PFSK-1 (cell line): ENCODE measurements around the gene DDX41.

ENCODE experiments used
- FOXP2 ChIP-seq: optimal IDR thresholded peaks from 2 replicates; pipeline ENCODE3; 2011; ENCODE audit warnings: borderline replicate concordance, control low read depth, inconsistent platforms; ENCODE audit not compliant: insufficient read depth; ENCODE audit errors: extremely low read length, extremely low read depth
- POLR2AphosphoS5 ChIP-seq: IDR thresholded peaks from 2 replicates; pipeline ENCODE4 v1.6.1; 2012; ENCODE audit warnings: low read depth, mild to moderate bottlenecking, control low read depth, low read length, moderate library complexity
- SIN3A ChIP-seq: IDR thresholded peaks from 2 replicates; pipeline ENCODE4 v1.6.1; 2012; ENCODE audit warnings: mild to moderate bottlenecking, low read length, moderate library complexity, borderline replicate concordance; ENCODE audit not compliant: insufficient read depth
- TAF1 ChIP-seq: IDR thresholded peaks from 2 replicates; pipeline ENCODE4 v1.6.1; 2012; ENCODE audit warnings: low read length, control low read depth, borderline replicate concordance; ENCODE audit not compliant: insufficient read depth
- TF ChIP-seq, protein P1 (sequence below), 2 experiments: IDR thresholded peaks; 2 replicates each; pipeline versions ENCODE4 v1.6.1 to v1.8.0; 2011 to 2012; ENCODE audit warnings: low read depth in 2 of 2, low read length in 2 of 2, control low read depth in 1 of 2, inconsistent platforms in 1 of 2, mild to moderate bottlenecking in 1 of 2, moderate library complexity in 1 of 2; ENCODE audit not compliant: insufficient read depth in 1 of 2

Gene DDX41

DNA sequence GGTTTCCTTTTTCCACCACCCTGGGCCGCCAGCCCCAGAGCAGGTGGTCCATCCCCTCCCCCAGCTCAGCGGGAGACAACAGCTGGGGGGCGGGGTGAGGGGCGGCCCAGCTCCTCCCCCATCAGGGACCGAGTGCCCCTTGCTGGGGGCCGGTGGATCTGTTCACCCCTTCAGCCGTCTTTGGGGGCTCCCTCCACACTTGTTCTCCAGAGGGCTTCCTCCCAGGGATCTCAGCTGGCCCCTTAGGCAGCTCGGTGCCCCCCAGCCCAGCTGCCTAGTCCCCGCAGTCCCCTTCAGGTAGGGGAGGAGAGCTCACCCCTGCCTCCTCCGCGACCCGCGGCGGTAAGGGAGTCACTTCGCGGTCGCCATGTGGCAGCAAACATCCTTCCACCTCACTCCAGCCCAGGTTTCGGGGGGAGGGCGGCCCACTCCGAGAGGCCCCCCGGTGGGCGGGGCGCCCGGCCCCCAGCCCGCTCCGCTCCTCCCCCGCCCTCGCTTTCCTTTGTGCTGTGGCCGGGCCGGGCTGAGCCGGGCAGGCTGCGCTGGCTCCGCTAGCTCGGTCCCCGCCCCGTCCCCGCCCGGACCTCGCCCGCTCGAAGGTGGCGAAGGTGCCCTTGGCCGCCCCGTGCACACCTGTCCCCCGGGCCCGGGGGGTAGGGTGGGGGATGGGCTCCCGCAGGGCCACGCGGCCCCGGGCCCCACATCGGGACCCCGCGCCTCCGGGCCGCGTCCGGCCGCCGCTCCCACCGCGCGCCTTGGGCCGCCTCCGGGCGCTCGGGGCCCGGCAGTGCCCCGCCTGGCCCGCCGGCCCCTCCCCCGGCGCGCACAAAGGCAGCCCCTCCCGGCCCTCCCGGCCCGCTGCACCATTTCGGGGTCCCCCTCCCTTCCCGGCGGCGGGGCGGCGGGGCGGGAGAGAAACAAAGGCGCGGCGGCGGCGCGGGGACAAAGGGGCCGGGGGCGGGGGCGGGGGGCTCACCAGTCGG lies 44.0 kb downstream of the DDX41 start:
- TF ChIP-seq, protein P1, sequence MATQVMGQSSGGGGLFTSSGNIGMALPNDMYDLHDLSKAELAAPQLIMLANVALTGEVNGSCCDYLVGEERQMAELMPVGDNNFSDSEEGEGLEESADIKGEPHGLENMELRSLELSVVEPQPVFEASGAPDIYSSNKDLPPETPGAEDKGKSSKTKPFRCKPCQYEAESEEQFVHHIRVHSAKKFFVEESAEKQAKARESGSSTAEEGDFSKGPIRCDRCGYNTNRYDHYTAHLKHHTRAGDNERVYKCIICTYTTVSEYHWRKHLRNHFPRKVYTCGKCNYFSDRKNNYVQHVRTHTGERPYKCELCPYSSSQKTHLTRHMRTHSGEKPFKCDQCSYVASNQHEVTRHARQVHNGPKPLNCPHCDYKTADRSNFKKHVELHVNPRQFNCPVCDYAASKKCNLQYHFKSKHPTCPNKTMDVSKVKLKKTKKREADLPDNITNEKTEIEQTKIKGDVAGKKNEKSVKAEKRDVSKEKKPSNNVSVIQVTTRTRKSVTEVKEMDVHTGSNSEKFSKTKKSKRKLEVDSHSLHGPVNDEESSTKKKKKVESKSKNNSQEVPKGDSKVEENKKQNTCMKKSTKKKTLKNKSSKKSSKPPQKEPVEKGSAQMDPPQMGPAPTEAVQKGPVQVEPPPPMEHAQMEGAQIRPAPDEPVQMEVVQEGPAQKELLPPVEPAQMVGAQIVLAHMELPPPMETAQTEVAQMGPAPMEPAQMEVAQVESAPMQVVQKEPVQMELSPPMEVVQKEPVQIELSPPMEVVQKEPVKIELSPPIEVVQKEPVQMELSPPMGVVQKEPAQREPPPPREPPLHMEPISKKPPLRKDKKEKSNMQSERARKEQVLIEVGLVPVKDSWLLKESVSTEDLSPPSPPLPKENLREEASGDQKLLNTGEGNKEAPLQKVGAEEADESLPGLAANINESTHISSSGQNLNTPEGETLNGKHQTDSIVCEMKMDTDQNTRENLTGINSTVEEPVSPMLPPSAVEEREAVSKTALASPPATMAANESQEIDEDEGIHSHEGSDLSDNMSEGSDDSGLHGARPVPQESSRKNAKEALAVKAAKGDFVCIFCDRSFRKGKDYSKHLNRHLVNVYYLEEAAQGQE (IDR thresholded peaks at IDR 0.05; ENCODE audit: insufficient read depth in 1 of 2, low read depth in 2 of 2, low read length in 2 of 2): no peak
- no peak for TF ChIP-seq FOXP2
- no peak for TF ChIP-seq SIN3A
- TF ChIP-seq POLR2AphosphoS5: no peak; the same call in 1 of the 2 replicates

DNA sequence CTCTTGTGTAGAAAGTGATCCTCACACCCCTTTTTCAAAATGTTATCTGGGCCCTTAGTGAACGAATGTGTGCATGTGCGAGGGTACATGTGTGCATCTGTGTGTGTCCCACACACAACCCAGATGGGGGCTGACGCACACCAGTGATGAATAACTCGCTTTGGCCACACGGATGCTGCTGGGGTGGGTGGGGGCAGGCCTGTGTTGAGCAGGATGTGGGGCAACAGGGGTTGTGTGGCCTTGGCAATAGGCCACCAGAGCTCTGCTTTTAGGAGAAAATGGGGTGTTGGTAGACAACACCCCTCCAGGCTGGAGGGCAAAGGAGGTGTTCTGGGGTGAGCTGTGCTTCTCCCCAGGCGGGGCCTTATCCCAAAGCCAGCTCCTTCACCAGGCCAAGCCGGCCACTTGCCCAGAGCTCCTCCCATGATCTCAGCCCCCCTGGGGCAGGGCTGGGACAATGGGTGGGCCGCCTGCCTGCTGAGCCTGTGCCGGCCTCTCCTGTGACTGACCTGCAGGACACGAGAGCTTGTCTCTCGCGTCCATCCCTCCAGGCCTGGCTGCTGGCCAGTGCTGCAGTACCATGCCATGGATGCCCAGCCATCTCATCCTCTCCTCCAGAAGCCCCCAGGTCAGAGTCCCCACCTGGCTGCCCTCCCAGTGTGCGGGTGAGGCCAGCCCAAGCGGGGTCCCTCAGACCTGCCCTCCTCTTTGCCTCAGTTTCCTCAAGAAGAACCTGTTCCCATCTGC lies 45.0 kb downstream of the DDX41 start:
- TF ChIP-seq TAF1: no peak
- TF ChIP-seq, protein P1 (IDR thresholded peaks at IDR 0.05; ENCODE audit: insufficient read depth in 1 of 2, low read depth in 2 of 2, low read length in 2 of 2): no peak
- no peak for TF ChIP-seq FOXP2
- TF ChIP-seq SIN3A: no peak

DNA sequence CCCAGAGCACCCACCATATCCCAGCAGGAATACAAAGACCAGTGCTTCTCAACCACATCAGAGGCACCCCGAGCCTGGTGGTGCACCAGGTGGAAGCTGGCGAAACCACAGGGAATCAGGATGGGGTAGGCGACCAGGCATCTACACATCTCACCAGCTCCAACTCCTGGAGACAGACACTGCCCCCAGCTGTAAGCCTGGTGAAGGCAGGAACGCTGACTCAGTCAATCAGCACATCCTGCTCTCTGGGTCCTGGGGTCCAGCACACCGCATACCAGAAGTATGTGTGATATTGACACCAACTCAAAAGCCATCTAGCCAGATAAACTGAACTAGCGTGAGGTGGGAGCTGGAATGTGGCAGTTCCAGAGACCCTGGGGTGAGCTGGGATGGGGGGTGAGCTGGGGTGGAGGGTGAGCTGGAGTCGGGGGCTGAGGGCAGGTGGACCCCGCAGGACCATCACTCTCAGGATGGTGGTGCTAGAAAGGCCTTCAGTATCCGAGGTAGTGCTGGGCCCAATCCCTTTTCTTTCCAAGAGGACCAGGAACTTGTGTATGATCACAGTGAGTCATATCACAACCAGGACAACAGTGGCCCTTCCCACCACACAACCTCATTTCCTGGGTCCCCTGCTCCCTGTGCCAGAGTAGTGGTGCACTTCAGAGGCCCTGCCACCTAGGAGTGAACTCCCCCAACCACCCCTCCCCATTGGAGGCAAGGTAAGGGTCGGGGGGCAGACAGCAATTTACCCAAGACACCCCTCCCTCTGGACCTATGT lies 45.8 kb downstream of the DDX41 start:
- TF ChIP-seq POLR2AphosphoS5 (no peak), FOXP2 (no peak)
- TF ChIP-seq, protein P1 (IDR thresholded peaks at IDR 0.05; ENCODE audit: insufficient read depth in 1 of 2, low read depth in 2 of 2, low read length in 2 of 2): no peak

DNA sequence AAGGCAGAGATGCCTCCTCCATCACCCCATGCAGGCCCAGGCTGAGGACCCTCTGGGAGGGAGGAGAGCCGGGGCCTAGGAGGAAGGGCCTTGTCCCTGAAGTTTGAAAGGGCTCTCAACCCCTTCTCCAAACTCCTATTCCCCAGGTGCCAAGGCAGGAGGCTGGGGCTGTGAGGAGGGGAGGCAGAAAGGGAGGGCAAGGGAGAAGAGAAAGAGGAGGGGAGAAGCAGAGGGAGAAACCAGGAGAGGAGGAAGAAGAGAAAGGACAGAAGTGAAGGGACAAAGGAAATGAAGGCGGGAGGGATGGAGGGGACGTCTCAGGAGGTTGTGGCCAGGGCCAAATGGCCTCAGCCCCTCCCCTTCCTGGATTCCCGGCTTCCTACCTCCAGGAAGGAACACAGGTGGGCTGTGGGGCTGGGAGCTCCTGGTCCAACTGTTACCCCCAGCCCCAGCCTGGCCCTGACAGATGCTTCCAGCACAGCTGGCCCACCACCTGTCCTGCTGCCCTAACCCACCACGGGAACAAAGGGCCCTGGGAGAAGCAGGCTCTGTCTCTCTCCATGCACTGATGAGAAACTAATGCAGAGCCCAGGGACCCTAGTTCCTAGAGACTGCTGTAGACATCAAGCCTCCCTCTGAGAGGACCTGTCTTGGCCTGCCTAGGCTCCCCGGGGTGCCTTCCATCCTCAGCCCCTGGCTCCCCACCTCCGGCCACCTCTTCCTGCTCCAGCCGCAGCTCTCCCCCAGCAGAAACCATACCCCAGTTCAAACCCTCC lies 46.8 kb downstream of the DDX41 start:
- TF ChIP-seq SIN3A: no peak
